Prostate gland (tissue), 2 donors: ENCODE results near the gene ZNF287.

Experiments used
- CTCF ChIP-seq, 4 experiments: fragments of 200-600 bp in 2 of 4; fragments of 450-650 bp in 2 of 4; sonication (generic) in 2 of 4; IDR thresholded peaks; 1 replicate in 3 of 4; 2 replicates in 1 of 4; pipeline ENCODE4 v1.5.1; 2016 to 2019; ENCODE audit warnings: antibody characterized with exemption in 4 of 4, mild to moderate bottlenecking in 2 of 4, moderate library complexity in 2 of 4
- POLR2A ChIP-seq: fragments of 450-650 bp; IDR thresholded peaks from one replicate; pipeline ENCODE4 v1.6.1; 2016; ENCODE audit warnings: antibody characterized with exemption, mild to moderate bottlenecking
- POLR2AphosphoS5 ChIP-seq: sonication (generic); formaldehyde crosslinking; IDR thresholded peaks from one replicate; pipeline ENCODE4 v1.6.1; 2017; ENCODE audit warnings: antibody characterized with exemption

GRCh38 chr17:16512011-16512410, 57.0 kb downstream of the ZNF287 start:
- TF ChIP-seq POLR2A: no peak
- TF ChIP-seq POLR2AphosphoS5: no peak
- no peak for TF ChIP-seq CTCF (IDR thresholded peaks at IDR 0.05)
